Hematopoietic multipotent progenitor cell treated with erythropoietin and hydrocortisone succinate and interleukin-3 and kit ligand, for 4 days (in vitro differentiated cells): Measurements from ENCODE around the gene SAA4.
A peak's percentile ranks its signal among the peaks of the same experiment; 100 is the strongest.
"Not testable (repeated sequence)": the region's sequence is repeated elsewhere in the genome, so short reads cannot be mapped to it uniquely, and the experiment has no call there.

Experiments used
- DNase-seq: peaks from one replicate; pipeline ENCODE4 v3.0.0-alpha.2; 2015

SAA4 gene

DNA sequence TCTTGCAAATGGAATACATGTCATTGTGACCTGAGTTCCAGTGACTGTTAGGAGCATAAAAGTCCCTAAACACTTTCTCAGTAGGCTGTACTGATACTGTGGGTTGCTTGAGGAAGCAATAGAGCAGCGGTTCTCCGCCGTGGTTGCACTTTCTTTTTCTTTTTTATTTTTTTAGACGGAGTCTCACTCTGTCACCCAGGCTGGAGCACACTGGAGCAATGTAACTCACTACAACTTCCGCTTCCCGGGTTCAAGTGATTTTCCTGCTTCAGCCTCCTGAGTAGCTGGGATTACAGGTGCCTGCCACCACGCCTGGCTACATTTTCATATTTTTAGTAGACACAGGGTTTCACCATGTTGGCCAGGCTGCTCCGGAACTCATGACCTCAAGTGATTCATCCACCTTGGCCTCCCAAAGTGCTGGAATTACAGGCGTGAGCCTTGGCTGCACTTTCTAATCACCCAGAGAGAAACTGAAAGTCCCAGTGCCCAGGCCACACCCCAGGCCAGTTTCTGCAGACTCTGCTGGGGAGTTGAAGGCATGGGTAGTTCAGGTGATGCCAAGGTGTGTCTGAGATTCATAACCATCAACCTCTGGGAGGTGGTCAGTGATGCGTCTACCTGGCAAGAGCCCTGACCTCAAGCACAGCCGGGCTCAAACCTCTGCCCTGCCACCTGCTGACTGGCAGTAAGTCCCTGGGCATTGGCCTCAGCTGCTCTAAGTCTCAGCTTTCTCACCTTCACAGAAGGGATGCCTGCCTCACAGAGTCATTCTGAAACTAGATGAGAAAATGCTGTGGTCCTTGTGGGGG, 10.0 kb upstream of the SAA4 start:
- not testable (repeated sequence) for DNase-seq

DNA sequence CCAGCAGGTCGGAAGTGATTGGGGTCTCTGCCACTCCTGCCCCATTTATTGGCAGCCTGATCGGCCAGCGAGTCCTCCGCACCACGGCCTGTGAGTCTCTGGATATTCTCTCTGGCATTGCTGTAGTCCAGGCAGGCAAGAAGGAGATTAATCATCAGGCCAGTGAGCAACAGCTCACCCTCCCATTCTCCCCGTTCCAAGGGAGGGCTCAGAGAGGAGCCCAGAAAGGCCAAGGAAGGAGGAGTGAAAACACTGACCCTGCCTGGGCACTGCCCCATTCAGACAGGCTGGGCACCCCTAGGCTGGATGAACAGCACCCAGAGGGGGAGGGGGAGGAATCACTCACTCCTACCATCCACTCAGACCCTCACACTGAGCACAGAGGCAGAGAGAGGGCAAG, 8.8 kb upstream of the SAA4 start:
- DNase-seq = no peak

DNA sequence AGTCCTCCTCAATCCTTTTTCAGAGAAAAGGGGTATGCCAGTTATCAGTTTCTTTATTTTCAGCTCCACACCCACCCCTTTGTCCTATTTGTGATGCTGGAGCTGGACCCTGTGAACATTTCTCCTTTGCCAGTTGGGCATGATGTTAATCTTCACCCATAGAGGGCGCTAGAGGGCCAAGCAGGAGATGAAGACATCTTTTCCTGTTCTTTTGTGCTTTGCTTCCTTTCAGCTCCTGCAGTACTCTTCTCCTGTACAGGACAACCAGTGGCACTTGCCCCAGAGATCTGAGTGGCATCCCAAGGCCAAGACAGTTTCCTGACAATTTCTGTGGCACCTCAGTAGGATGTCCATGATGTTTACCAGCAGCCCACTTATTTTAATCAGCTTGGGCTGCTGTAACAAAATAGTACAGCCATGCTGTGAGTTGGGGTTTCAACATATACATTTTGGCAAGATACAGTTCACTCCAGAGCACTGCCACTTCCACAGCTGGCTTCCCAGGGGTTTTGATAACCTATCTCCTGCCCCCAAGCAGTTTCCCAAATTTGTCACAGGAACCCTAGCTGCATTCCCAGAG, 7.3 kb upstream of the SAA4 start:
- DNase-seq = peak; percentile 85

DNA sequence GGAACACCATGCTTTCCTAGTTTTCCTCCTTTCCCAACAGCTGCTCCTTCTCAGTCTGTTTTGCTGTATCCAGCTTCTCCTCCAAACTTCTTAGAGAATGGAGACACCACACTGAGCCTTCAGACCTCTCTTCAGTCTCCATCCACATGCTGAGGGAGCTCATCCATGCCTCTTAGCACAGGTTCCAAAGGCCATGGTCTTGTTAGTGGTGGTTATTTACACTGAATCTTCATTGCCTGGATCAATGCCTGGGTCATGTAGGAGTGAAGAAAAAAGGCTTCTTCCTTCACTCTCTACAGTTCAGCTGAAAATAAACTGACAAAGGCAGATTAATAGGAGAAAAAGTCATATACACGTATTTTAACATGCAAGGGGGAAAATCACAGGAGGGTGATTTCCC, 3.1 kb upstream of the SAA4 start:
- DNase-seq = no peak

DNA sequence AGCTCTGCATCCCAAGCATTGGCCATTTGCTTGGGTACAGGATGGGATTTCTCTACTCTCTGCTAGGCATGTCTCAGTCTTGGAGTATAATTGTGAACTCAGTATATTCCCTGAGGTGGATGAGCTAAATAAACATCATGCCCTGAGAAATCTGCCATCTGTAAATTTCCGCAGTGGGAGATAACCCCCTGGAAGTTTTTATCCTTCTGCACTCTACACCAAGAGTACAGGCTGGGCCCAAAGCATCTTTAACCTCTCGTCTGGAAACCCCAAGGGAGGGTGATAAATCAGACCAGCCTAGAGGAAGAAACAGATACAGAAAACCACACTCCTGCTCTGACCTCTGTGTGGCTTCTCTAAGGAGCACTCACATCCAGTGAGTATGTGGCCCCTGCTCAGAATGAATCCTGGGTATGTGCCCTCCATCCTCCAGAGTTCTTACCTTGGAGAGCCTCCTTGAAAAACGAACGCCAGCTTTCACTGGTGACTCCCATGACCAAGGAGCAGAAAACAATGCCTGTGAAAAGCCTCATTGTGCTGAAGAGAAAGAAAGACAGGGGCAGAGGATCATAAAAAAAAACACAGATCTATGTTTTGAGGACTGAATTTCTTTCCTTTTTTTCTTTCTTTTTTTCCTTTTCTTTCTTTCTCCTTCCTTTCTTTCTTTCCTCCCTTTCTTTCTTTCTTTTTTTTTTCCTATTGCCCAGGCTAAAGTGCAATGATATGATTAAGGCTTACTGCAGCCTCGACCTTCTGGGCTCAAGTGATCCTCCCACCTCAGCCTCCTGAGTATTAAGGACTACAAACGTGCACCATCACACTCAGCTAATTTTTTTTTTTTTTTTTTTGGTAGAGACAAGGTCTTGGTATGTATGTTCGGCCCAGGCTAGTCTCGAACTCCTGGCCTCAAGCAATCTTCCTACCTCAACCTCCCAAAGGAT, 938 bp downstream of the SAA4 start:
- DNase-seq = no peak

DNA sequence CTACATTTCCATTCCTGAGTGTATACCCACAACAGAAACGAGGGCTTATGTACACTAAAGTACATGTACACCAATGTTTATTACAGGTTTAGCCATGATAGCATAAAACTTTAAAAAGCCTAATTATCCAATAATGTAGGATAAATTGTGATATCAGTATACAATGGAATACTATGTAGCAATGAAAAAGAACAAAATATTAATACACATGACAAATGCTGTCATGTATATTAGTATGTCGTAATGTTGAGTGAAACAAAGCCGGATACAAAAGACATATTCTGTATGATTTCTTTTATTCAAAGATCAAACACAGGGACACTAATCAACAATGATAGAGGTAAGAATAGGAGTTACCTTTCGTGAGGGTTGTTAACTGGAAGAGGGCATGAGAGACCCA, 2.7 kb downstream of the SAA4 start:
- DNase-seq = no peak

DNA sequence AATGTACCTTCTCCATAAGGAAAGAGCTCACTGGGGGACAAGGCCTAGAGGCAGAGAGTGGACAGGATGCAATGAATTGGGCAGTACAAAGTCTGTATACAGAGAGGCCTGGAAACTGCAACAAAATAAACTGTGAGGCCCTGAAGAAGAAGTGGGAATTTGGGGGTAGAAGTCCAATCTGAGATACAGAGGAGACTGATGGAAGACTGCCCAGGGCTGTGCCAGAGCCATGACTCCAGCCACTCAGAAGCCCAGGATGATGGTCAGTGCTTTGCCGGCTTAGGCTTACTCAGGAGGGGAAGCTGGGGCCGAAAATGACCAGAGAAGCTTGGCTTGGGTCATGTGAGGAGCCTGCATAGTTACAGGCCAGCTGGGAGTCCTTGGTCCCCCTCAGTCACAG, 5.7 kb downstream of the SAA4 start:
- DNase-seq = no peak

DNA sequence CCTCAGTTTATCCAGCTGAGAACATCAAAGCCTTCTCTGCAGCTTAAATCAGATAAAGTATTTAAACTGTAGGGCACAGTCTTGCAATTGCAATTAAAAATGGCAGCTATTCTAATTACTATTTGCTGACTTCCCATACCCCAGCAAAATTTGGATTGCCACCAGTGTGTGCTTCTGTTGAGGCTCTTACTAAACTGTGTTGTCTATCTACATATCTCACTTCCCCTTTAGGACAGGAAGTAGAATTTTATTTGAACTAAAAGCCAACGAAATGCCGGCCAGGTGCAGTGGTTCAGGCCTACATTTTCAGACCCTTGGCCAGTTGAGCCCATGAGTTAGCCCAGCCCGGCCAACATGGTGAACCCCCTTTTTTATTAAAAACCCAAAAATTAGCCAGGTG, 7.1 kb downstream of the SAA4 start:
- DNase-seq = peak; percentile 46

DNA sequence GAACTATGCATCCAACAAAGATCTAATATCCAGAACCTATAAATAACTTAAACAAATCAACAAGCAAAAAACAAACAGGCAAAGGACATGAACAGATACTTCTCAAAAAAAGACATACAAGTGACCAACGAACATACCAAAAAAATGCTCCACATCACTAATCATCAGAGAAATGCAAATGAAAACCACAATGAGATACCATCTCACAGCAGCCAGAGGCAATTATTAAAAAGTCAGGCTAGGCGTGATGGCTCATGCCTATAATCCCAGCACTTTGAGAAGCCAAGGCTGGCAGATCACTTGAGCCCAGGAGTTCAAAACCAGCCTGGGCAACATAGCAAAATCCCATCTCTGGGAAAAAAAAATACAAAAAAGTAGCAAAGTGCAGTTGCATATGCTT, 10.7 kb downstream of the SAA4 start:
- DNase-seq = no peak

DNA sequence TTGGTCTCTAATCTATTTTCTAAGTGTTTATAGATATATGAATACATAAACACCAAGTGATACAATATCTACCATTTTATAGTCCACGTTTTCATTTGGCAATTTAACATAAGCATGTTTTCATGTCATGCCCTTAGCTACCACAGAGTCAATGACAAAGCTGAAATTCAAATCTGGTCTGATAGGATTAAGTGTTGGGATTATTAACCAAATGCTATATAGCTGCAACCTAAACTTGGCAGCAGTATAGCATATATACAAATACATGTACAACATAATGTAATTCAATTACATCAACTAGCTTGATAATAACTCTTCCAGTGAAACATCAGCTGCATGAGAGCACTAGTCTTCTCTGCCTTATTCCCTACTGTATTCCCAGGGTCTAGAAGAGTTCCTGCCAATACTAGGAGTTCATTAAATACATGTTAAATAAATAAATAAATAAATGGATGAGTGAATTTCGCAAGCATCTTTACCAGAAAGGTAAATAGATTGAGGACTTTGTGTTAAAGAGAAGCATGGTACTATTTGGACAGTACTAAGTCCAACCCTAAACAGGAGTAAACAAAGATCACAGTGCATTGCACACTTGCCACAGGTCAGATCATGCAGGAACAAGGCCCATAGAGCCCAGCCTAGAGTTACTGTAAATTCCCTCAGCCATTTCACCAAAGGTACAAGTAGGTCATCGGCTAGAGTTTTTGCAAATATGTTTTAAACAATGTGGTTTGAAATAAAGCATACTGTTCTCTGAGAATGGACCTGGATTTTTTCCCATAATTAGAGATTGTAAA, 12.8 kb downstream of the SAA4 start:
- DNase-seq = no peak

DNA sequence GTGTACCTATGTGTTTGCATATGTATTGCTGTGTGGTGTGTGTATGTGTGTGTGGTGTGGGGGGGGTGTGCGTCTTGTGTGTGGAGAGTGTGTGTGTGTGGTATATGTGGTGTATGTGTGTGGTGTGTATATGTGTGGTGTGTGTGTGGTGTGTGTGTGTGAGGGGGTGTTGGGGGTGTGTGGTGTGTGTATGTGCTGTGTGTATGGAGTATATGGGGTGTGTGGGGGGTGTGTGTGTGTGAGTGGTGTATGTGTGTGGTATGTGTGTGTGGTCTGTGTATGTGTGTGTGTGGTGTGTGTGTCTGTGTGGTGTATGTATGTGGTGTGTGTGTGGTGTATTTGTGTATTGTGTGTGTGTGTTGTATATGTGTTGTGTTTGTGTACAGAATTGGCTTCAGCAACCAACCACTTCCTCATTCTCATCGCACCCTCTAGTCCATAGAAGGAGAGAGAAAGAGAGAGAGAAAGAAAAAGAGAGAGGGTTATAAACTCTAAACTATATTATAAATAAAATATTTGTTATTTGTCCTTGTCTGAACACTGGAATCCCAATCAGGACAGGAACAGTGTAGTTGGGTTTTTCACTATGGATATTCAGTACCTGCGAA, 13.7 kb downstream of the SAA4 start:
- DNase-seq = no peak

DNA sequence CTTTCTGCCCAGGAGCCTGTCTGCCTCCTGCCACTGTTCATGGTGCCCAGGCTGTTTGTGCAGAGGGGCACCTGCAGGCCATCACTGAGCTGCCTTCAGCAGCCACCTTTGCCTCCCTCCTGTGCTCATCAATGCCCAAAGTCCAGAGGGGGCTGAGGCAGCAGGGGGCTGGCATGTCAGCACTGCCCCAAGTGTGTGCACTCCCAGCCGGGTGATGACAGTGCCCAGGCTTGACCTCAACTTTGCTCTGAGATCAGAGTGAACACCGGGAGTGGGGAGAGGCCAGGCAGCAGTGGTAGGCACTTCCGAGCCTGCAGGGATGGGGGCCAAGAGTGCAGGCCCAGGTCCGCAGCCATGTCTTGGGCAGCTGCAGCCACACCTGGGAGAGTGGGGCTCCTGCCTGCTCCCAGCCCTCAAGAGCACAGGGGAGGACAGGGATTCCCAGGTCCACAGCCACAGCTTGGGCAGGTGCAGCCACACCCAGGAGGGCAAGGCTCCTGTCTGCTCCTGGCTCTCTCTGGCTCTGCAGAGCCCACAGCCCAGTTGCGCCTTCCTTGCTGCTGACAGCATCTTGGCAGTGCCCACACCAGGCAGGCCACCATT, 15.2 kb downstream of the SAA4 start:
- no peak for DNase-seq

DNA sequence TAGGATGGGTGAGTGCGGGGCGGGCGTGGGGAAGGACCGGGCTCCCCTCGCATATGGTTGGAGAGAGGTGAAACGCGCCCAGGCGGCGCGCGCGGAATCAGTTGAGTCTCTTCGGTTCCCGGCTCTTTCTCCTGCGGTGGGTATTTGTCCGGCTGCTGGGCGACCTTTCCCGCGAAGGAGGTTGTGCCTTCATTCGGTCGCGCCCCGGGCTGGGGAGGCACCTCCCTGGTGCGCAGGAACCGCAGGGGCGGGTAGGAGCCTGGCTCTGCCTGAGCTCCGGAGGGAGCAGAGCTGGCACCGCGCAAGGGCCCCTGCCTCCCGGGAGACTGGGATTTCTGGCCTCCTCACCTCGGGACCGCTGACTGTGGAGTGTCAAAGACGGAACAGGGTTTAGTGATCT, 27.5 kb downstream of the SAA4 start:
- DNase-seq = no peak

DNA sequence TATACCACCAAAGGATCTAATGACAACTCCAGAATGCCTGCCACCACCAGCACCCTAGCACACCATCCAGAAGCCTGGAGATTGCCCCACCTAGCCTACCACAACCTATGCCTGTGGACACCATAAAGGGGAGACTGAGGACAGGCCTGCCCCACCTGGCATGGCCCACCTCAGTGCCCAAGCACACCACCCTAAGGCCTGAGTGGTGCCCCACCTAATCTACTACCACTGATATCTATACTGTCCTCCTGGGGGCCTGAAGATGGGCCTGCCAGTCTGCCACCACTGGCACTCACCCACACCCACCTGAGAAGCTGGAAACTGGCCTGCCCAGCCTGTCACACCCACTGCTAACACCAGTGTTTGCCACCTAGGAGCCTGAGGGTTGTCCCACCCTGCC, 31.8 kb downstream of the SAA4 start:
- no peak for DNase-seq

DNA sequence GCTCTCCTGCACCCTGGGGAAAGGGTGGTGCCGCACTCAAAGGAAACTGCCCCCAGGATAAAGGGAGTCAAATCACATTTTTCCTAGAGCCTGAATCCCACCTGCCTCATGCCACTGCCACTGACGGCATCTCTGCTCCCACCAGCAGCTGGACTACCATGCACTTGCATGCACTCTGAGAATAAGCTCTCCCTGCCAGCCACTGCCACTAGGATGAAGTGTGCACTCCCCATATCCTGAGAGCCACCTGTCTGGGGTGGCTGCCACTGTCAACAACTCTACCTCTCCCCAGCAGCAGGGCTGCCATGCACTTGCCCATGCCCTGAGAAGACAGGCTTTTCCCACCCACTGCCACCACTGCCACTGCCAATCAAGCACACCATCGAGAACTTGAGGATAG, 32.4 kb downstream of the SAA4 start:
- no peak for DNase-seq

DNA sequence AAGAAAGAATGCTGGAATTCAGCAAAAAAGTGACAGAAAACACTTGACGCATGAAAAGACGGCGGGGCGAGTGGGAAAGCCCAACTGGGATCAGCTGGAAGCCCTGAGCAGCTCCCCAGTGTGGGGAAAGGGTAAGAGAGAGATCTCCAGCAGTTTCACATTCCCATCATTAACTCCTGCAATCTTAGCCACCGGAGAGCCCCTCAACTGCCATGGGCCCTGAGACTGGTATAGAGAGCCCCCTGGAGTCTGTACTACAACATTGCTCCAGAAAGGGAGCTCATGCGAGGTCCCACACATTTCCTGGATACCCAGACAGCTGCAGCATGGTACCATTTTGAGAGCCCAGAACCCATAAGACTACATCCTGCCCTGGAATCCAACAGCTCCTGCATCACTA, 32.9 kb downstream of the SAA4 start:
- peak; percentile 60 for DNase-seq

DNA sequence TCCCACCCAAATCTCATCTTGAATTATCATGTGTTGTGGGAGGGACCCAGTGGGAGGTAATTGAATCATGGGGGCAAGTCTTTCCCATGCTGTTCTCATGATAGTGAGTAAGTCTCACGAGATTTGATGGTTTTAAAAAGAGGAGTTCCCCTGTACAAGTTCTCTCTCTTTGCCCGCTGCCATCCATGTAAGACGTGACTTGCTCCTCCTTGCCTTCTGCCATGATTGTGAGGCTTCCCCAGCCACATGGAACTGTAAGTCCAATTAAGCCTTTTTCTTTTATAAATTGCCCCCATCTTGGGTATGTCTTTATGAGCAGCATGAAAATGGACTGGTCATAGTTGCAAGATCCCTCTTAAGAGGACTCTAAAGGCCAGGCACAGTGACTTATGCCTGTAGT, 38.9 kb downstream of the SAA4 start:
- DNase-seq = not testable (repeated sequence)

DNA sequence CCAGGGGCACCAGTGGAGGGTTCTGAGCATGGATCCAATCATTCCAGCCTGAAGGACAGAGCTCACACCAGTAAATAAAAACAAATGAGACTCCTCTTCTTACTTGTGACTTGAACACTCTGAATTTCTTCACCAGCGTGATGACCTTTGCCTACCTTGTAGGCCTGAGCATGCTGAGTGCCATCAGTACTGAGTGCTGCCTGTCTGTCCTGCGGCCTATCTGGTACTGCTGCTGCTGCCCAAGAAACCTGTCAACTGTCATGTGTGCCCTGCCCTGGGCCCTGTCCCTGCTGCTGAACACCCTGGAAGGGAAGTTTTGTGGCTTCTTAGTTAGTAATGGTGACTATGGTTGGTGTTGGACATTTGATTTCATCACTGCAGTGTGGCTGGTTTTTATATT, 40.1 kb downstream of the SAA4 start:
- DNase-seq = no peak

DNA sequence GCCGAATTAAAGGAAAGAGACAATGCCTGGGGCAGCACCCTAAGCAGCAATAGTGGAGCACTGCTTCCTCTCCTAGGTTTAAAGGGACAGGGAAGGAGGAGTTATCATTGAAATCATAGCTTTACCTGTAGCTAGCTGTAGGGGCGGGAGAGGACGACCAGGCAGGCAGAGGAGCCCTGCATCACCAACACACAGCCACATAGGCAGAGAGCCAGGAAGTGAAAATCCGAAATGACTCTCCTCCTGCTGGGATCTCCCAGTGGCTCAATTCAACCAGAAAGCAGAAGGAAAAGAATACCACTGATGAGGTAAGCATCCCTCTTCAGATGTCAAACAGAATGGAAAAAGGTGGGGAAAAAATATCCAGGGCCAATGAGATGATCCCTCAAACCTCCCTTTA, 43.6 kb downstream of the SAA4 start:
- no peak for DNase-seq

DNA sequence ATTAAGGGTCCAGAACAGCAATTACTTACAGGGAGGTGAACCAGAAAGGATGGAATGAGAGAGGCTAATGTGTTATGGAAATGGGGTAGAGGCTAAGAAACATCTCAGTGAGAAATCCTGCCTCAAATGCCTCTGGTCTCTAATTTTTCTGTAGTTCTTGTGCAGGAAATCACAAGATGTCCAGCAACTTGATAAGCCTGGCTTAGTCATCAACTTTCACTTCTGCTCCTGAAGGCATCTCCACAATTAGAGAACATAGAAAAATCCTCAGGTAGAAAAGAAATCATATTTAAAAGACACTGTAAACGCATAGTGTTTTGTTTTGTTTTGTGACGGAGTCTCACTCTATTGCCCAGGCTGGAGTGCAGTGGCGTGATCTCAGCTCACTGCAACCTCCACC, 45.2 kb downstream of the SAA4 start:
- no peak for DNase-seq

DNA sequence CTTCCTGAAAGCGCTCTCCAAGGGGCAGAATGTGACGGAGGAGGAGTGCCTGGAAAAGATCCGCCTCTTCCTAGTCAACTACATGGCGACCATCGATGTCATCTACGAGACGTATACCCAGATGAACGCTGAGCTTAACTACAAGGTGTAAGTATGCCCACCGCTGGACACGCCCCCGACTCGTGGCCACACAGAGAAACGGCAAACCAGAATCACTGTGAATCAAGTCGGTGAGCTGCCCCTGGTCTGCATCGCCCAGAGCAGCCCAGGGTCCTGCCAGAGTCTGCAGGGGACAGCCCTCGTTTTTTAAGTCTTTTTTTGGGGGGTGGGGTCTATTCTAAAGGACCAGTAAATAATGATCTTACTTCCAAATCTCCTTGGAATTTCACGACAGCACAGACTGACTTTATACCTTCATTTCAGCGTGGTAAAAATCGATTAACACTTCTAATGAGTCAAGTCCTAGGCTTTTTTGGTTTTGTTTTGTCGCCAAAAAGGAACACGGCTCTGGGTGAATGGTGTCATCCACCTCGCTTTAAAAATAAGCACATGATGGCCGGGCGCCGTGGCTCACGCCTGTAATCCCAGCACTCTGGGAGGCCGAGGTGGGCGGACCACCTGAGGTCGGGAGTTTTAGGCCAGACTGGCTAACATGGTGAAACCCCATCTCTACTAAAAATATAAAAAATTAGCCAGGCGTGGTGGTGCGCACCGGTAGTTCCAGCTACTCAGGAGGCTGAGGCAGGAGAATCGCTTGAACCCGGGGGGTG, 46.9 kb downstream of the SAA4 start:
- not testable (repeated sequence) for DNase-seq
